ENCODE data around the gene TUBA4A.
"Not testable (repeated sequence)": the region's sequence is repeated elsewhere in the genome, so short reads cannot be mapped to it uniquely, and the experiment has no call there.

The TUBA4A gene

GRCh38 chr2:219204425-219205164 lies 49.1 kb downstream of the TUBA4A start:
- no peak for DNase-seq (ENCODE audit: low read depth, low spot score)
- Histone ChIP-seq H3K9me3 (ENCODE audit: control insufficient read depth, insufficient read depth, low read length) (no peaks in the 10 kb centered on the region), H3K27me3 (ENCODE audit: control insufficient read depth, insufficient read depth, low read length) (no peaks in the 10 kb centered on the region), H3K4me1 (ENCODE audit: control insufficient read depth, insufficient read depth, low read length) (0 out of 2 replicates have a peak, but pooled peaks cover 1% of the 10 kb centered on the region), H3K4me3 (ENCODE audit: low read length) (no peak overlapping the region), H3K36me3 (ENCODE audit: control insufficient read depth, insufficient read depth, low read length) (no peaks in the 10 kb centered on the region), H3K27ac (ENCODE audit: low read length) (no peak overlapping the region)
- WGBS (ENCODE audit: insufficient coverage, insufficient read length) = no CpG with 5 or more reads among the region's 7 CpGs

DNA sequence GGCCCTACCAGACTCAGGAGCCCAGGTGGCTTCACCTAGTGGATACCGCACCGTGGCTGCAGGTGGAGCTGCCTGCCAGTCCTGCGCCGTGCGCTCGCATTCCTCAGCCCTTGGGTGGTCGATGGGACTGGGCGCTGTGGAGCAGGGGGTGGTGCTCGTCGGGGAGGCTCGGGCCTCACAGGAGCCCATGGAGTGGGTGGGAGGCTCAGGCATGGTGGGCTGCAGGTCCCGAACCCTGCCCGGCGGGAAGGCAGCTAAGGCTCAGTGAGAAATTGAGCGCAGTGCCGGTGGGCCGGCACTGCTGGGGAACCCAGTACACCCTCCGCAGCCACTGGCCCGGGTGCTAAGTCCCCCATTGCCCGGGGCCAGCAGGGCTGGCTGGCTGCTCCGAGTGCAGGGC lies 52.4 kb downstream of the TUBA4A start:
- DNase-seq (ENCODE audit: low read depth, low spot score); H3K4me1 ChIP-seq (ENCODE audit: control insufficient read depth, insufficient read depth, low read length); H3K9me3 ChIP-seq (ENCODE audit: control insufficient read depth, insufficient read depth, low read length); H3K4me3 ChIP-seq (ENCODE audit: low read length); H3K27me3 ChIP-seq (ENCODE audit: control insufficient read depth, insufficient read depth, low read length); H3K27ac ChIP-seq (ENCODE audit: low read length); H3K36me3 ChIP-seq (ENCODE audit: control insufficient read depth, insufficient read depth, low read length): not testable (repeated sequence)
- WGBS (ENCODE audit: insufficient coverage, insufficient read length) = no CpG with 5 or more reads among the region's 21 CpGs

- H3K4me1 ChIP-seq (ENCODE audit: control insufficient read depth, insufficient read depth, low read length); H3K4me3 ChIP-seq (ENCODE audit: low read length); H3K27me3 ChIP-seq (ENCODE audit: control insufficient read depth, insufficient read depth, low read length); H3K27ac ChIP-seq (ENCODE audit: low read length); H3K9me3 ChIP-seq (ENCODE audit: control insufficient read depth, insufficient read depth, low read length); DNase-seq (ENCODE audit: low read depth, low spot score); H3K36me3 ChIP-seq (ENCODE audit: control insufficient read depth, insufficient read depth, low read length): not testable (repeated sequence)
- WGBS (ENCODE audit: insufficient coverage, insufficient read length) = no CpG with 5 or more reads among the region's 26 CpGs
Measured at GRCh38 chr2:219200502-219201326, 53.0 kb downstream of the TUBA4A start.
